Heart left ventricle (tissue), 13 donors: Measurements from ENCODE around the gene DIP2C.

Experiments used
- CTCF ChIP-seq, 12 donors: fragments of 200-600 bp; sonication (generic) in 4 of 12; IDR thresholded peaks; one replicate each; pipeline versions ENCODE4 v1.5.0 to v1.8.0; 2018 to 2022; ENCODE audit warnings: antibody characterized with exemption in 12 of 12, mild to moderate bottlenecking in 5 of 12
- POLR2A ChIP-seq, 2 donors: fragments of 450-650 bp; IDR thresholded peaks; one replicate each; pipeline ENCODE4 v1.6.1; 2017; ENCODE audit warnings: antibody characterized with exemption in 2 of 2, mild to moderate bottlenecking in 2 of 2, moderate library complexity in 2 of 2
- donor health status: ischemic (EF 13 %, LVEDD 7.1; RV severe dilation, severe dysfunction).
- donor health status: DM: no; HTN: yes; CAD: no.
- donor health status: DM: no; HTN: no; CAD: no.
- donor health status: ischemic (EF 25% LVEDD 6.9; RV normal size, moderate dysfunction).
- donor health status: ischemic (EF 25% LVEDD 5.7; RV mildly dilated, moderate dysfunction).
- donor health status: ischemic (EF 35%, LVEDD 5.7; RV mildly dilated, moderate dysfunction).
- donor health status: nonischemic (EF 11% LVEDD 7.7; RV severe dilation, severe dysfunction).
- donor health status: DM: yes; HTN: yes; CAD: no.
- donor health status: PGD.
- donor health status: ischemic (EF 29% LVEDD 5.4; RV normal size, mild dysfunction).
- donor health status: nonischemic (EF 23%, LVEDD 6.1; RV moderate dilation, normal function).

- TF ChIP-seq CTCF (IDR thresholded peaks at IDR 0.05) (no peak), POLR2A (IDR thresholded peaks at IDR 0.05) (no peak)
These were observed 313.5 kb downstream of the DIP2C start for GRCh38 chr10:375815-376505.
